GM19397 (cell line): ENCODE results near the gene SSC5D.
"Not testable (repeated sequence)": the region's sequence is repeated elsewhere in the genome, so short reads cannot be mapped to it uniquely, and the experiment has no call there.

Source experiments
- ATAC-seq: cut with Tn5 transposase; IDR thresholded peaks from one replicate; pipeline ENCODE4 v1.9.1; 2021; ENCODE audit warnings: mild to moderate bottlenecking, moderate library complexity; ENCODE audit not compliant: unreplicated experiment

The SSC5D gene

GRCh38 chr19:55502197-55502952 lies 14.1 kb downstream of the SSC5D start:
- ATAC-seq, result no peak

- no peak for ATAC-seq
These were observed 14.9 kb downstream of the SSC5D start for GRCh38 chr19:55503157-55503501.

- peak; percentile 93 for ATAC-seq
These were observed 15.4 kb downstream of the SSC5D start for GRCh38 chr19:55503502-55504251.

- no peak for ATAC-seq
These were observed 16.0 kb downstream of the SSC5D start for GRCh38 chr19:55504252-55504603.

GRCh38 chr19:55504981-55505380 lies 16.7 kb downstream of the SSC5D start:
- no peak for ATAC-seq

GRCh38 chr19:55508120-55508519 lies 19.9 kb downstream of the SSC5D start:
- ATAC-seq, result no peak

- ATAC-seq, result peak; percentile 97
These were observed 28.8 kb downstream of the SSC5D start for GRCh38 chr19:55516878-55517620.

- no peak for ATAC-seq
These were observed 31.4 kb downstream of the SSC5D start for GRCh38 chr19:55519451-55520311.

- ATAC-seq, result no peak
These were observed 32.6 kb downstream of the SSC5D start for GRCh38 chr19:55520691-55521292.

- ATAC-seq, result no peak
These were observed 37.3 kb downstream of the SSC5D start for GRCh38 chr19:55525289-55526101.

- ATAC-seq, result no peak
These were observed 38.3 kb downstream of the SSC5D start for GRCh38 chr19:55526216-55527196.

- ATAC-seq, result no peak
These were observed 39.2 kb downstream of the SSC5D start for GRCh38 chr19:55527197-55528029.

- ATAC-seq, result no peak
These were observed 40.0 kb downstream of the SSC5D start for GRCh38 chr19:55528030-55528803.

- no peak for ATAC-seq
These were observed 41.5 kb downstream of the SSC5D start for GRCh38 chr19:55529636-55530234.

GRCh38 chr19:55530996-55531395 lies 42.8 kb downstream of the SSC5D start:
- ATAC-seq, result no peak

- ATAC-seq, result not testable (repeated sequence)
These were observed 46.0 kb downstream of the SSC5D start for GRCh38 chr19:55534280-55534679.
